ENCODE measurements around the gene CRAMP1. TPM values are rescaled to one million over a fixed set of nuclear protein-coding genes. Genes with fewer than 3 reads are reported as not detected.

Gene CRAMP1
- total RNA-seq, 1 experiment from 2014 or later = 22.9 TPM

GRCh38 chr16:1633310-1633709, 21.1 kb downstream of the CRAMP1 start:
- ChIA-PET RAD21 (ENCODE audit: low non-redundant PET in 1 of 2, low total read pairs in 2 of 2, uncharacterized antibody in 2 of 2, unreplicated experiment in 2 of 2) (no interaction called here), CTCF (no interaction called here), POLR2A (no interaction called here)
- H3K27ac ChIP-seq (ENCODE audit: low read depth, low read length) = no peak overlapping the region
- peaks cover 52% of the 10 kb centered on the region for H3K79me2 ChIP-seq (ENCODE audit: insufficient read depth, low read length)
- no peak overlapping the region for H3K4me3 ChIP-seq (replicated peaks in 1 of 2; ENCODE audit: low read depth in 1 of 2, low read length in 2 of 2)
- H3K4me1 ChIP-seq (ENCODE audit: control insufficient read depth in 1 of 2, insufficient read depth in 2 of 2, low read length in 2 of 2) = no peaks in the 10 kb centered on the region
- BruUV-seq (replicated peaks) = no TSS peak
- no peak overlapping the region for H3K9ac ChIP-seq (ENCODE audit: low read length)
- intact Hi-C loops (cut with micrococcal nuclease) = no loop called here
- no peaks in the 10 kb centered on the region for H3K27me3 ChIP-seq (ENCODE audit: insufficient read depth, low read length)
- no peak overlapping the region for H3K4me2 ChIP-seq (ENCODE audit: low read length)
- H4K20me1 ChIP-seq (ENCODE audit: insufficient read depth) = no peaks in the 10 kb centered on the region
- H3K9me3 ChIP-seq (ENCODE audit: control insufficient read depth in 1 of 2, insufficient read depth in 1 of 2, low read depth in 1 of 2, low read length in 2 of 2) = no peaks in the 10 kb centered on the region
- TF ChIP-seq ELF1 (IDR thresholded peaks at IDR 0.05; ENCODE audit: borderline replicate concordance, low read depth) (no peak), TCF7L2 (IDR thresholded peaks at IDR 0.05; ENCODE audit: borderline replicate concordance, extremely low read depth, insufficient read depth, insufficient read length) (no peak), POLR2AphosphoS5 (IDR thresholded peaks at IDR 0.05; ENCODE audit: low read depth, low read length) (no peak), FOSL1 (IDR thresholded peaks at IDR 0.05; ENCODE audit: low read depth) (no peak), ZNF274 (IDR thresholded peaks at IDR 0.05; ENCODE audit: low read depth, low read length) (no peak), SRF (IDR thresholded peaks at IDR 0.05; ENCODE audit: low read depth) (no peak), ATF3 (IDR thresholded peaks at IDR 0.05) (no peak), SIN3A (IDR thresholded peaks at IDR 0.05; ENCODE audit: low read depth) (no peak), MAX (IDR thresholded peaks at IDR 0.05) (no peak)
- no peaks in the 10 kb centered on the region for H3K9me2 ChIP-seq (ENCODE audit: insufficient read depth)
- H2AFZ ChIP-seq (ENCODE audit: low read depth, low read length, poor library complexity, severe bottlenecking) = no peak overlapping the region
- ATAC-seq = no peak
- peaks cover 19 to 34% of the 10 kb centered on the region in 2 experiments for H3K36me3 ChIP-seq (ENCODE audit: control insufficient read depth in 1 of 2, insufficient read depth in 2 of 2, low read length in 2 of 2)
- no peak for DNase-seq (ENCODE audit: low read depth, low spot score)

- Histone ChIP-seq H3K4me1 (ENCODE audit: control insufficient read depth in 1 of 2, insufficient read depth in 2 of 2, low read length in 2 of 2) (no peaks in the 10 kb centered on the region), H3K9me3 (ENCODE audit: control insufficient read depth in 1 of 2, insufficient read depth in 1 of 2, low read depth in 1 of 2, low read length in 2 of 2) (no peaks in the 10 kb centered on the region), H4K20me1 (ENCODE audit: insufficient read depth) (no peaks in the 10 kb centered on the region), H3K4me3 (replicated peaks in 1 of 2; ENCODE audit: low read depth in 1 of 2, low read length in 2 of 2) (no peak overlapping the region), H3K9me2 (ENCODE audit: insufficient read depth) (no peaks in the 10 kb centered on the region), H3K36me3 (ENCODE audit: control insufficient read depth in 1 of 2, insufficient read depth in 2 of 2, low read length in 2 of 2) (peaks cover 24 to 35% of the 10 kb centered on the region in 2 experiments), H3K27ac (ENCODE audit: low read depth, low read length) (no peak overlapping the region), H3K79me2 (ENCODE audit: insufficient read depth, low read length) (peaks cover 39% of the 10 kb centered on the region), H2AFZ (ENCODE audit: low read depth, low read length, poor library complexity, severe bottlenecking) (no peak overlapping the region), H3K9ac (ENCODE audit: low read length) (no peak overlapping the region), H3K4me2 (ENCODE audit: low read length) (no peak overlapping the region), H3K27me3 (ENCODE audit: insufficient read depth, low read length) (no peaks in the 10 kb centered on the region)
- RAD21 ChIA-PET (ENCODE audit: low non-redundant PET in 1 of 2, low total read pairs in 2 of 2, uncharacterized antibody in 2 of 2, unreplicated experiment in 2 of 2) = no interaction called here
- CTCF ChIA-PET = no interaction called here
- ATAC-seq (no peak), DNase-seq (ENCODE audit: low read depth, low spot score) (no peak)
- BruUV-seq (replicated peaks) = no TSS peak
- TF ChIP-seq SP1 (IDR thresholded peaks at IDR 0.05; ENCODE audit: low read depth) = no peak
- TF ChIP-seq ZNF274 (IDR thresholded peaks at IDR 0.05; ENCODE audit: low read depth, low read length) = no peak
- no peak for TF ChIP-seq YY1 (IDR thresholded peaks at IDR 0.05; ENCODE audit: extremely low read depth, insufficient replicate concordance, low read depth, low read length)
- TF ChIP-seq REST (IDR thresholded peaks at IDR 0.05; ENCODE audit: low read depth) = no peak
- TF ChIP-seq SIN3A (IDR thresholded peaks at IDR 0.05; ENCODE audit: low read depth) = no peak
- no peak for TF ChIP-seq JUND (IDR thresholded peaks at IDR 0.05)
- TF ChIP-seq POLR2AphosphoS5 (IDR thresholded peaks at IDR 0.05; ENCODE audit: low read depth, low read length) = no peak
- POLR2A ChIA-PET = no interaction called here
- intact Hi-C loops (cut with micrococcal nuclease) = no loop called here
Measured at GRCh38 chr16:1634541-1634940, 22.4 kb downstream of the CRAMP1 start.
